NCI-H1092 treated with DMSO at 0.1 percent for 48 hours (cell line): ENCODE results near the gene PRAMEF17.
"Not testable (repeated sequence)": the region's sequence is repeated elsewhere in the genome, so short reads cannot be mapped to it uniquely, and the experiment has no call there.

Experiments used
- DNase-seq: peaks from one replicate; lab custom pipeline; 2025; lab: John Stamatoyannopoulos, UW

The PRAMEF17 gene, protein sequence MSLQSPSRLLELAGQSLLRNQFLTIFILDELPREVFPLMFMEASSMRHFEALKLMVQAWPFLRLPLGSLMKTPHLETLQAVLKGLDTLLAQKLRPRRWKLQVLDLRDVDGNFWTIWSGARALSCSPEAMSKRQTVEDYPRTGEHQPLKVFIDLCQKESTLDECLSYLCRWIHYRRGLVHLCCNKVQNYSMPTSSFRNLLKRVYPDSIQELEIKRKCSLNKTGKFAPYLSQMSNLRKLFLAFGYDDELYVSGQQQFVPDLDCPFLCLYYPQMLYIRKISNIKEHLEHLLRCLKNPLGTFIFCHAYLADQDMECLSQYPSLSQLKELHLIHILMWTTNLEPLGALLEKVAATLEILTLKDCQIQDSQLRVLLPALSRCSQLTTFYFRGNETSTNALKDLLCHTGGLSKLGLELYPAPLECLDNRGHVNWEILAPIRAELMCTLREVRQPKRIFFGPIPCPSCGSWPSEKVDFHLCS

DNA sequence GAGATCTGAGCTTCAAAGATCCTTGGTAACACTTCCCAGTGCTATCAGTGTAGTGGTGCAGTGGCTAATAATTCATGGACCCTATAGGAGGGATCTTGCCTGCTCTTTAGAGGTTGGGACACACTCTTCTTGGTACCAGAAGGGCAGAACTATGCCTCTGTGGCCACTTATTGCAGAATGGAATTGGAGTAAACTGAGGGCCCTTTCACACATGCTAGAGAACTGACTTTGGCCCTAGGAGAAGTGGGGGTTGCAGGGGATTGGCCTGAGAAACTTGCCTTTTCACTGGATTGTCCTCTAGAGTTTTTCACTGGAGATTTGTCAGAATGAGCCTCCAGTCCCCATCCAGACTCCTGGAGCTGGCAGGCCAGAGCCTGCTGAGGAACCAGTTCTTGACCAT, at the start of gene PRAMEF17:
Gene PRAMEF17 (plus strand): TSS at position 301 of the 400 bp plus-strand sequence. CDS start 26 bp downstream, at position 327.
- DNase-seq: not testable (repeated sequence)

DNA sequence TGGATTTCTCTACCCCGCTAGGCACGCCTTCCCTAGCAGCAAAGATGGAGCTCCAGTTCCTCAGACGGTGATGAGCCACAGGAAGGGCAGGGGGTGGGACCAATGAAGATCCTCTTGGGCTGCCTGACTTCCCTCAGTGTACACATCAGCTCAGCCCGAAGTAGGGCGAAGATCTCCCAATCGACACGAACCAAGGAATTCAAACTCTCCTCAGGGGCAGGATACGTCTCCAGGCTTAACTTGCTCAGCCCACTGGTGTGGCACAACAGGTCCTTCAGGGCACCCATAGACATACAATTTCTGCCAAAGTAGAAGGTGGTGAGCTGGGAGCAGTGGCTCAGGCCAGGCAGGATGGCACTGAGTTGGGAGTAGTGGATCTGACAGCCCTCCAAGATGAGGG, 46.9 kb upstream of the PRAMEF17 start:
- not testable (repeated sequence) for DNase-seq

DNA sequence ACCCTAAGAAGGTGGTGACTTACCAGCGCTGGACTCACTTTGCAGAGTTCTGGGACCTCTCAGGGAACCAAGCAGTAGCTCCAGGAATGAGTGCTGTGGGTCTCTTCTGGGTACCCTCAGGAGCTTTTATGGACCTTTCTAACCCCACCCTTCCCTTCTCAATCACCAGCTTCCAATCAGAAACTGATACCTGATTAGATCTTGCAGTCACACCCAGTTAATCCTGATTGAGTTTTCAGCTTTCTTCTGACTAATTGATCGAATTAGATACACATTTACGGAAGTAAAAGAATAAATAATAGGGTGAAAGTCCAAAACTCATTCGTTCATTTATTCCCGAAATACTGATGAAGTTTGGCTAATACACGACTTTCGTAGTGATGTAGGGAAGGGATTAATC, 42.4 kb upstream of the PRAMEF17 start, which contains the start of gene PRAMEF14:
Gene PRAMEF14 (minus strand): TSS at position 101 of the 400 bp plus-strand sequence. CDS start 1,820 bp downstream, outside the sequence.
- not testable (repeated sequence) for DNase-seq

DNA sequence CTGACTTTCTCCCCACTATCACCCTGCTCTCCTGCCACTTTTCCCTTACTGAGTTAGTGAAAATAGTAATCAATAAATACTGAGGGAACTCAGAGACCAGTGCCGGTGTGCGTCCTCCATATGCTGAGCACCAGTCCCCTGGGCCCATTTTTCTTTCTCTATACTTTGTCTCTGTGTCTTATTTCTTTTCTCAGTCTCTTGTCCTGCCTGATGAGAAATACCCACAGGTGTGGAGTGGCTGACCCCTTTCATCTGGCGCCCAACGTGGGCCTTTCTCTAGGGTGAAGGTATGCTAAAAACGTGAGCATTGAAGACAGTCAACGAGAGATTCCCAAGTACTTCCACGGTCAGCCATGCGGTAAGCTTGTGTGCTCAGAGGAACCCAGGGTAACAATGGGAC, 36.0 kb upstream of the PRAMEF17 start:
- DNase-seq: not testable (repeated sequence)

DNA sequence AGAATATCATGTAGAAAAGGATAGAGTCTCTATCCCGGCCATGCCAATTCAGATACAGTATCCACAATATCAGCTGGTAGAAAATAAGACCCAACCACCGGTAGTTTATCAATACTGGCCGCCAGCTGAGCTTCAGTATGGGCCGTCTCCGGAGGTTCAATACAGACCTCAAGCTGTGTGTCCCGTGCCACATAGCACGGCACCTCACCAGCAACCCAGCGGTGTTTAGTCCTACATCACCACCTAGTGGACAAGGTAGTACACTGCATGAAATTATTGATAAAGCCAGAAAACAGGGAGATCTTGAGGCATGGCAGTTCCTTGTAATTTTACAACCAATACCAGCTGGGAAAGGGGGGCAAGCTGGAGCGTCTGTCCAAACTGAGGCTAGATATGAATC, 35.0 kb upstream of the PRAMEF17 start:
- not testable (repeated sequence) for DNase-seq

DNA sequence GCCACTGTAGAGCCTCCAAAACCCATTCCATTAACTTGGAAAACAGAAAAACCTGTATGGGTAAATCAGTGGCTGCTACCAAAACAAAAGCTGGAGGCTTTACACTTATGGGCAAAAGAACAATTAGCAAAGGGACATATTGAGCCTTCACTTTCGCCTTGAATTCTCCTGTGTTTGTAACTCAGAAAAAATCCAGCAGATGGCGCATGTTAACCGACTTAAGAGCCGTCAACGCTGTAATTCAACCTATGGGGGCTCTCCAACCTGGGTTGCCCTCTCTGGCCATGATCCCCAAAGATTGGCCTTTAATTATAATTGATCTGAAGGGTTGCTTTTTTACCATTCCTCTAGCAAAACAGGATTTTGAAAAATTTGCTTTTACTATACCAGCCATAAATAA, 32.7 kb upstream of the PRAMEF17 start:
- peak; percentile 38 for DNase-seq

DNA sequence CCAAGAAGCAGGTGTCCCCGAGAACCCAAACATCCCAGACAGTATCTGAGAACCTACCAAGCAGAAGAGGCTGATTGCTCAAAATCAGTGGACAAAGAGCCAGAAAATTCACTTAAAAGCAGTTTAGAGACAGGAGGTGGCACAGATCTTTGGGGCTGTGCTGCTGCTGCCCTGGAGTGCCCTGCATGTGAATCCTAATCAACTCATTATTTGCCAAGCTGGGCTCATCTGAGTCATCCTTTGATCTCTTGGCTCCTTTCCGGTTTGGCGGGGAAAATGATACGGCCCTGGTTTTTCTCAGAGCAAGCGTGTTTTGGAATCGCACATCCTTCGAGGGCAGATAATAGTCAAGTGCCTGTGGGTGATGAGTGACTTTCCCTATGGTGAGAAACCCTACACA, 27.1 kb upstream of the PRAMEF17 start:
- DNase-seq: not testable (repeated sequence)

DNA sequence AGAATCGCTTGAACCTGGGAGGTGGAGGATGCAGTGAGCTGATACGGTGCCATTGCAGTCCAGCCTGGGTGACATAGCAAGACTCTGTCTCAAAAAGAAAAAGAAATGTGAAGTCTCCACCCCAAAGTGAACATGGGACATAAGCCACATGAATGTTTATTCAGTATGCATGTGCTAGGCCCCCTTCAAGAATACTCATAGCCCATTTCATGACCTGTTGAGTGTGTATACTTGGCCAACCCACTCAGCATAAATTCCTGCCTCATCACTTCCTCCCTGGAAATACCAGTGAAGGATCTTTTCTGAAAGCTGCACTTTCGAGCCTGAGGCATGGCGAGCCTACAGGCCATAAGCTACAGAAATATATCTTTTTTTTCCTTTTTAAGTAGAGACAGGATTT, 24.5 kb upstream of the PRAMEF17 start:
- DNase-seq: not testable (repeated sequence)

DNA sequence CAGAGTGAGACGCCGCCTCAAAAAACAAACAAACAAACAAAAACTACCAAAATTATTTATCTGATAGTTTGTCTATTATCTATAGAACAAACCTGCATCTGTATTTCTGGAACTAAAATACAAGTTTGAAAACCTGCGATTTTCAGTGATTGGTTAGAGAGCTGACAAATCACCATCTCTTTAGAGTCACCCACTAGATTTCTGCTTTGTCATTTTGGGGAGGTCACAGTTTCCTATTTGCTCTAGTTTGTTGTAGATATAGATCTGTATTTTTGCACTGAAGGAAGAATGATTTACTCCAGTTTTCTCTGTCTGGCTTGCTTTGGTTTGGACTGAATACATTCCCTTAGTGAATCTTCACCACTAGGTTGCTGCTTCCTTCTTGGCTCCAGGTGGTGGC, 22.9 kb upstream of the PRAMEF17 start:
- not testable (repeated sequence) for DNase-seq

DNA sequence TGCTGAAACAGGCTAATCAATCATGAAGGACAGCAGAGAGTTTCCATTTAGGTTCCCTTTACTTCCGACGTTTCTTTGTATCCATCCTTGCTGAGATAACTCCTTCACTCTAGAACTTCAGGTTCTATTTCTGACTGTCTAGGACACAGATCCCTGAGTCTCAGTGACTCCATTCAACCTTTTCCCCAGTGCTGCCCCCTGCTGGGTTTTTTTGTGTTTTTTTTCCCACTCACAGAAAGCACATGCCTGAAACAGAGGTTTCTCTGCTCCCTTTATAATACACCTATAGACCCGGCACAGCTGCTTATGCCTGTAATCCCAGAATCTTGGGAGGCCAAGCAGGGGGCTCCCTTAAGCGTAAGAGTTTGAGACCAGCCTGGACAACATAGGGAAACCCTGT, 20.9 kb upstream of the PRAMEF17 start:
- DNase-seq: not testable (repeated sequence)

DNA sequence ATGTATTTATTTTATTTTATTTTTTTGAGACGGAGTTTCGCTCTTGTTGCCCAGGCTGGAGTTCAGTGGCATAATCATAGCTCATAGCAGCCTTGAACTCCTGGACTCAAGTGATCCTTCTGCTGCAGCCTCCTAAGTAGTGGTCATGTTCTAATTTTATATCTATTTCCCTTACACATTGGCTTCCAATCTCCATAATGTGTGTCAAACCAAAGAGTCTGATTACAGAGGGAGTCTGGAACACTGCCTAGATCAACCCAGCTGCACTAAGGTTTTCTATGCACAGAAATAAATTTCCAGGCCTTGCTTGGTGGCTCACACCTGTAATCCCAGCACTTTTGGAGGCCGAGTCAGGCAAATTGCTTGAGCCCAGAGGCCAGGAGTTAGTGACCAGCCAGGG, 10.4 kb upstream of the PRAMEF17 start:
- DNase-seq: not testable (repeated sequence)

DNA sequence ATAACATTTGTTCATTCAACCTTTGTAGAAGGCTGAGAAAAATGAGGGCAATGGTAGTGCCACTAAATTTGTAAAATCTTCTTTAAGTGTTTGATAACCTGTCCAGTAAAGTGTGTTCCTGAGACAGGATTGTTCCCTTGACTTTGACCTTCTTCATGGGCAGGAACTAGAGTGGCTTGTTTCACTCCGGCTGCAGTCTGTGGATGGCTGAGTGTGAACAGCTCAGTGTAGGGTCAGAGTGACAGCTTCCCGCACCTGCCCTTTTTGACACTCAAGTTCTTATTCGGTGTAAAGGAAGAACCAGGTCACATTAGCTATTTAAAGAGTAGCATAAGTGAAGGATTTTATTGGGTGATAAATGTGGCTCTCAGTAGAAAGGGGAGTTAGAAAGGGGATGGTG, 9.1 kb upstream of the PRAMEF17 start:
- not testable (repeated sequence) for DNase-seq

DNA sequence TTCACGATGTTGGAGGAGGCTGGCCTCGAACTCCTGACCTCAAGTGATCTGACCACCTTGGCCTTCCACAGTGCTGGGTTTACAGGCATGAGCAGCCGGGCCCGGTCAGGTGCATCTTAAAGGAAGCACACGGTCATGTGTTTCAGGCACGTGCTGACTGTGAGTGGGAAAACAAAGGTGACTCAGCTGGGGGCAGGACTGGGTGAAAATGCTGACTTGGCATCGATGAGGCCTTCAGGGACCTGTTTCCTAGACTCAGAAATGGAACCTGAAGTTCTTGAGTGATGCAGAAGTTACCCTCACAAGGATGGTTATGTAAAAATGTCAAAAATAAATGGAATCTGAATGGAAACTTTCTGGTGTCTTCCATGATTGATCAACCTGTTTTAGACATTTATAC, 3.6 kb downstream of the PRAMEF17 start:
- DNase-seq: not testable (repeated sequence)

DNA sequence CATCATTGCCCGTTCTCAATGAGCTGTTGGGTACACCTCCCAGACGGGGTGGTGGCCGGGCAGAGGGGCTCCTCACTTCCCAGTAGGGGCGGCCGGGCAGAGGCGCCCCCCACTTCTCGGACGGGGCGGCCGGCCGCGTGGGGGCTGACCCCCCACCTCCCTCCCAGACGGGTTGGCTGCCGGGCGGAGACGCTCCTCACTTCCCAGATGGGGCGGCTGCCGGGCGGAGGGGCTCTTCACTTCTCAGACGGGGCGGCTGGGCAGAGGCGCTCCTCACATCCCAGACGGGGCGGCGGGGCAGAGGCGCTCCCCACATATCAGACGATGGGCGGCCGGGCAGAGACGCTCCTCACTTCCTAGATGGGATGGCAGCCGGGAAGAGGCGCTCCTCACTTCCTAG, 5.3 kb downstream of the PRAMEF17 start:
- not testable (repeated sequence) for DNase-seq

DNA sequence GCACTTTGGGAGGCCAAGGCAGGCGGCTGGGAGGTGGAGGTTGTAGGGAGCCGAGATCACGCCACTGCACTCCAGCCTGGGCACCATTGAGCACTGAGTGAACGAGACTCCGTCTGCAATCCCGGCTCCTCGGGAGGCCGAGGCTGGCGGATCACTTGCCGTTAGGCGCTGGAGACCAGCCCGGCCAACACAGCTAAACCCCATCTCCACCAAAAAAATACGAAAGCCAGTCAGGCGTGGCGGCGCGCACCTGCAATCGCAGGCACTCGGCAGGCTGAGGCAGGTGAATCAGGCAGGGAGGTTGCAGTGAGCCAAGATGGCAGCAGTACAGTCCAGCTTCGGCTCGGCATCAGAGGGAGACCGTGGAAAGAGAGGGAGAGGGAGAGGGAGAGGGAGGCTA, 5.9 kb downstream of the PRAMEF17 start:
- DNase-seq: not testable (repeated sequence)

DNA sequence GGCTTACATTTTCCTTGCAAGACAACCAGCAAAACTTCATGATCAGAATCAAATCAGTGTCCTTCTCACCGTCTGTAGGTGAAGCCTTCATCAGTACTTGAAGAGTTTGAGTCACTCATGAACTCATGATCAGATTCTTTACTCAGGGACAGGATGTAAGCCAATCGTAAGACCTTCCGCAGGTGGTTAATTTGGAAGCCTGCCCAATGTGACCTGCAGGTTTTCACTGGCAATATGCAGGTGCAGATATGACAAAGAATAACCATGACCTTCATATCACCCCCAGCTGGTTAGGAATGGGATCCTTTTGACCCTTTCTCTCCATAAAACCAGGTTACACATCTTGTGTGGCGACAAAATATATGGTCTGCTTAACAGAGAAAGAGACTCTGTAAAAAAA, 18.4 kb downstream of the PRAMEF17 start:
- no peak for DNase-seq

DNA sequence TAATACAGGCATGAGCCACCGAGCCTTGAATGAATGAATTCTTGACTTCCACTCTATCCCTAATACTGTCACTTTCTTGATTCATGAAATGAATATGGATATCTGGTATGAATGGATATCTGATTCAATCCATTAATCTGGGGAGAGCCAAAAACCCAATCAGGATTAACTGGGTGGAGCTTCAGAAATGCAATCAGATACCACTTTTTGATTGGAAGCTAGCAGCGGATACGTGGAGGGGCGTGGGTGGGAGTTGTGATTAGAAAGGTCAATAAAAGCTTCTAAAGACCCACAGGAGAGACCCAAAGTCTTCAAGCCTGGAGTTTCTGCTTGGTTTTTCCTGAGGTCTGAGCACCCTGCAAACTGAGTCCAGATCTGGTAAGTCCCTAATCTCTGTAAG, 20.7 kb downstream of the PRAMEF17 start, which contains the start of gene PRAMEF20:
Gene PRAMEF20 (plus strand): TSS at position 301 of the 400 bp plus-strand sequence. CDS start 5,905 bp downstream, outside the sequence.
- not testable (repeated sequence) for DNase-seq

DNA sequence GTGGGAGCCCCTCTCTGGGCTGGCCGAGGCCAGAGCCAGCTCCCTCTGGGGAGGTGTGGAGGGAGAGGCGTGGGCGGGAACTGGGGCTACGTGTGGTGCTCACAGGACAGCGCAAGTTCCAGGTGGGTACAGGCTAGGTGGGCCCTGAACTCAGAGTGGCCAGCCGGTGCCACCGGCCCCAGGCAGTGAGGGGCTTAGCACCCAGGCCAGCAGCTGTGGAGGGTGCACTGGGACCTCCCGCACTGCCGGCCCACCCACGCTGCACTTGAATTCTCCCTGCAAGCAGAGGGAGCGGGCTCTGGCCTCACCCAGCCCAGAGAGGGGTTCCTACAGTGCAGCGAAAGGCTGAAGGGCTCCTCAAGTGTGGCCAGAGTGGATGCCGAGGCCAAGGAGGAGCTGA, 41.1 kb downstream of the PRAMEF17 start:
- no peak for DNase-seq

DNA sequence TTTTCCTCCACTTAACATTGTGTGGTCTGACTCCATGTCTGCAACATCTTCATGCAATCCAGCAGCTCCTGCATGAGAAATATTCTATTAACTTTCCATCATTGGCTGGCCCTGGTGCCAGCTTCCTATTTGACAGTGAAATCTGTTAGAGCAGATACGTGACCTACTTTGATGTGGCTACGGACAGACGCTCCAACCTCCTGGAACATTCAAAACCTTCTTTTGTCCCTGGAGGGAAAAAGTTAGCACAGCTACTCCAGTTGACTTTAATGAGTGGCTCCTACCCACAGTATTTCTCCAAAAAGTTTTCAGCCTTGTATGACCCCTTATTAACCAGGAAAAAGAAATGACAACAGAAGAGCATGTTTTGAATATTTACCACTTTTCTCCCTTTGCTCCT, 42.8 kb downstream of the PRAMEF17 start:
- DNase-seq: no peak

DNA sequence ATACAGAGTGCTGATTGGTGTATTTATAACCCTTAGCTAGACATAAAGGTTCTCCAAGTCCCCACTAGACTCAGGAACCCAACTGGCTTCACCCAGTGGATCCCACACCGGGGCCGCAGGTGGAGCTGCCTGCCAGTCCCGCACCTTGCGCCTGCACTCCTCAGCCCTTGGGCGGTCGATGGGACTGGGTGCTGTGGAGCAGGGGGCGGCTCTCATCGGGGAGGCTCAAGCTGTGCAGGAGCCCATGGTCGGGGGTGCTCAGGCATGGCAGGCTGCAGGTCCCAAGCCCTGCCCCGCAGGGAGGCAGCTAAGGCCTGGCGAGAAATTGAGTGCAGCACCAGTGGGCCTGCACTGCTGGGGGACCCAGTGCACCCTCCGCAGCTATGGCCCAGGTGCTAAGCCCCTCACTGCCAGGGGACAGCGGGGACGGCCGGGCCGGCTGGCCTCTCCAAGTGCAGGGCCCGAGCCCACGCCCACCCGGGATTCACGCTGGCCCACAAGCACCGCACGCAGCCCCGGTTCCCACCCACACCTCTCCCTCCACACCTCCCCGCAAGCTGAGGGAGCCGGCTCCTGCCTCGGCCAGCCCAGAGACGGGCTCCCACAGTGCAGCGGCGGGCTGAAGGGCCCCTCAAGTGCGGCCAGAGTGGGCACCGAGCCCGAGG, 44.4 kb downstream of the PRAMEF17 start:
- DNase-seq: not testable (repeated sequence)

DNA sequence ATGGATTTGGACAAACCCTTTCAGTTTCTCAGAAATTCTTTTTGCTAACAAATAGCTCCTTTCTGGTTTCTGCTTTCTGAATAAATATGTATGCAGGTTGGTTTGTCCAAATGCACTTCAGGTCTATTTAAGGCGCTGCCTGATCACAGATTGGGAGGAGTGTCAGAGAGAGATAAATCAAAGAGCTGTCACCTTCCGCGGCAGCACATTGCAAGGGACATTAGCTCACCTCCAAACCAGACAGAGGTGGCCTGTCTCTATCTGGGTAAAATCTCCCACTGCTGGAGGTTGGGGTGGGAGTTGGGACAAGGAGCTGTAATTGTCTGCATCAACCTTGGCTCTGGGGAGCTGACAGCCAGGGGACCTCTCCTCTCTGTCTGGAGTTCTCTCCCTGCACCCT, 46.0 kb downstream of the PRAMEF17 start:
- DNase-seq: no peak

DNA sequence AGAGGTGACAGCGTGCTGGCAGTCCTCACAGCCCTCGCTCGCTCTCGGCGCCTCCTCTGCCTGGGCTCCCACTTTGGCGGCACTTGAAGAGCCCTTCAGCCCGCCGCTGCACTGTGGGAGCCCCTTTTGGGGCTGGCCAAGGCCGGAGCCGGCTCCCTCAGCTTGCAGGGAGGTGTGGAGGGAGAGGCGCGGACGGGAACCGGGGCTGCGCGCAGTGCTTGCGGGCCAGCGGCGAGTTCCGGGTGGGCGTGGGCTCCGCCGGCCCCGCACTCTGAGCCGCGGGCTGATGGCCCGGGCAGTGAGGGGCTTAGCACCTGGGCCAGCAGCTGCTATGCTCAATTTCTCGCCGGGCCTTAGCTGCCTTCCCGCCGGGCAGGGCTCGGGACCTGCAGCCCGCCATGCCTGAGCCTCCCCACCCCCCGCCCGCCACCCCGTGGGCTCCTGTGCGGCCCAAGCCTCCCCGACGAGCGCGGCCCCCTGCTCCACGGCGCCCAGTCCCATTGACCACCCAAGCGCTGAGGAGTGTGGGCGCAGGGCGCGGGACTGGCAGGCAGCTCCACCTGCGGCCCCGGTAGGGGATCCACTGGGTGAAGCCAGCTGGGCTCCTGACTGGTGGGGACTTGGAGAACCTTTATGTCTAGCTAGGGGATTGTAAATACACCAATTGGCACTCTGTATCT, 49.8 kb downstream of the PRAMEF17 start:
- not testable (repeated sequence) for DNase-seq
